HepG2 (cell line): Measurements from ENCODE around the gene TRMT112. TPM values are rescaled to one million over a fixed set of nuclear protein-coding genes. Genes with fewer than 3 reads are reported as not detected.
A peak's percentile ranks its signal among the peaks of the same experiment; 100 is the strongest.

Source experiments
- AKNA ChIP-seq: sonication (generic); formaldehyde crosslinking; IDR thresholded peaks from 2 replicates; pipeline ENCODE4 v1.4.0; 2020; ENCODE audit warnings: missing genetic modification reagents, borderline replicate concordance
- BRF2 ChIP-seq: sonication (generic); formaldehyde crosslinking; IDR thresholded peaks from 2 replicates; pipeline ENCODE4 v1.8.1; 2022; ENCODE audit warnings: mild to moderate bottlenecking, missing genetic modification reagents
- DMTF1 ChIP-seq: sonication (generic); formaldehyde crosslinking; IDR thresholded peaks from 2 replicates; pipeline ENCODE4 v1.4.0; 2020; ENCODE audit warnings: mild to moderate bottlenecking, missing genetic modification reagents
- DRAP1 ChIP-seq: IDR thresholded peaks from 2 replicates; pipeline ENCODE4 v1.6.1; 2016; ENCODE audit warnings: missing genetic modification reagents, missing compliant biosample characterization
- FOXK2 ChIP-seq: fragments of 450-650 bp; IDR thresholded peaks from 2 replicates; pipeline ENCODE4 v1.6.1; 2016
- GPBP1L1 ChIP-seq: sonication (generic); formaldehyde crosslinking; IDR thresholded peaks from 2 replicates; pipeline ENCODE4 v1.5.0; 2020; ENCODE audit warnings: mild to moderate bottlenecking, missing genetic modification reagents
- KAT2B ChIP-seq: fragments of 150-350 bp; IDR thresholded peaks from 2 replicates; pipeline ENCODE4 v1.6.1; 2014; ENCODE audit warnings: low read depth, low read length, borderline replicate concordance
- MYC ChIP-seq: sonication (generic); formaldehyde crosslinking; IDR thresholded peaks from 2 replicates; pipeline ENCODE4 v1.9.0; 2021; ENCODE audit warnings: missing genetic modification reagents, borderline replicate concordance
- PRMT3 ChIP-seq: sonication (generic); formaldehyde crosslinking; IDR thresholded peaks from 2 replicates; pipeline ENCODE4 v1.8.1; 2022; ENCODE audit warnings: low read depth, mild to moderate bottlenecking, moderate library complexity, missing genetic modification reagents, borderline replicate concordance
- THAP11 ChIP-seq: IDR thresholded peaks from 2 replicates; pipeline ENCODE4 v1.6.1; 2016; ENCODE audit warnings: missing biosample characterization, missing genetic modification reagents
- ZBTB20 ChIP-seq: sonication (generic); formaldehyde crosslinking; IDR thresholded peaks from 2 replicates; pipeline ENCODE4 v1.8.1; 2023; ENCODE audit warnings: missing genetic modification reagents, low read depth, mild to moderate bottlenecking, borderline replicate concordance
- ZNF234 ChIP-seq: sonication (generic); formaldehyde crosslinking; conservative IDR thresholded peaks from 2 replicates; pipeline ENCODE4 v1.5.1; 2020; ENCODE audit warnings: mild to moderate bottlenecking, missing genetic modification reagents
- ZNF235 ChIP-seq: sonication (generic); formaldehyde crosslinking; IDR thresholded peaks from 2 replicates; pipeline ENCODE4 v1.8.1; 2023; ENCODE audit warnings: mild to moderate bottlenecking, missing genetic modification reagents, borderline replicate concordance
- ZNF512 ChIP-seq: sonication (generic); formaldehyde crosslinking; IDR thresholded peaks from 2 replicates; pipeline ENCODE4 v1.4.0; 2020; ENCODE audit warnings: mild to moderate bottlenecking, missing genetic modification reagents
- ZNF644 ChIP-seq: IDR thresholded peaks from 2 replicates; pipeline ENCODE4 v1.6.1; 2016; ENCODE audit warnings: low read depth
- ZNF7 ChIP-seq: IDR thresholded peaks from 2 replicates; pipeline ENCODE4 v1.6.1; 2016; ENCODE audit warnings: missing biosample characterization, missing genetic modification reagents
- ZNF768 ChIP-seq: sonication (generic); formaldehyde crosslinking; IDR thresholded peaks from 2 replicates; pipeline ENCODE4 v1.4.0; 2020; ENCODE audit warnings: missing genetic modification reagents
- polyA plus RNA-seq, 8 experiments: library from polyadenylated mRNA; depleted of rRNA in 3 of 8; stranded (reverse) in 7 of 8; unstranded in 1 of 8; fragments of >200 nt; fragmentation: Illumina TruSeq in 4 of 8; extraction: Trizol in 4 of 8; gene quantifications; 2 replicates each; pipeline versions ENCODE4 v1.2.1 to v1.2.3, GENCODE V29; 2011 to 2016; ENCODE audit warnings: low read depth in 4 of 8, missing spikeins in 1 of 8, mixed read lengths in 1 of 8; ENCODE audit not compliant: insufficient read depth in 1 of 8
- total RNA-seq, 5 experiments: library from RNA; depleted of rRNA; stranded (reverse); fragments of >200 nt; fragmentation: Illumina TruSeq; extraction: Trizol; gene quantifications; 2 replicates each; pipeline ENCODE4 v1.2.3, GENCODE V29; 2016; ENCODE audit warnings: low read depth in 1 of 5

The TRMT112 gene
- total and polyA plus RNA-seq, 2 of the 13 experiments (the other 11 are each of a cell fraction or from before 2014, with no cell fraction given): 186 to 409 TPM

- TF ChIP-seq GPBP1L1 (CRISPR knock-in tag): no peak
- TF ChIP-seq FOXK2: no peak
- TF ChIP-seq DMTF1 (CRISPR knock-in tag): no peak
- TF ChIP-seq ZNF7: no peak
- TF ChIP-seq AKNA (CRISPR knock-in tag): no peak
- no peak for TF ChIP-seq ZNF234 (CRISPR knock-in tag)
- no peak for TF ChIP-seq KAT2B
- peak; percentile 41; the same call in 1 of the 2 replicates for TF ChIP-seq PRMT3
- no peak for TF ChIP-seq BRF2 (CRISPR knock-in tag)
- no peak for TF ChIP-seq ZNF235 (CRISPR knock-in tag)
- 0 out of 2 replicates have a peak, but pooled peaks have one; percentile 21 for TF ChIP-seq DRAP1 (CRISPR knock-in tag)
- no peak; the same call in 1 of the 2 replicates for TF ChIP-seq ZNF768 (CRISPR knock-in tag)
- TF ChIP-seq MYC: peak; percentile 79
- peak; percentile 79 for TF ChIP-seq THAP11
- no peak for TF ChIP-seq ZNF512 (CRISPR knock-in tag)
- TF ChIP-seq ZNF644 (CRISPR knock-in tag): no peak
- TF ChIP-seq ZBTB20: no peak
Observed at GRCh38 chr11:64304316-64305072, 12.9 kb downstream of the TRMT112 start (continued).
